HepG2 (cell line): ENCODE results near the gene IFIH1.

Source experiments
- POLR2A ChIP-seq, 2 experiments: IDR thresholded peaks; 2 replicates each; pipeline ENCODE4 v1.6.1; 2011; ENCODE audit warnings: low read depth in 2 of 2, low read length in 2 of 2, mild to moderate bottlenecking in 1 of 2, moderate library complexity in 1 of 2; ENCODE audit not compliant: insufficient read depth in 1 of 2
- RBAK ChIP-seq: sonication (generic); formaldehyde crosslinking; IDR thresholded peaks from 2 replicates; pipeline ENCODE4 v1.5.1; 2020; ENCODE audit warnings: mild to moderate bottlenecking, missing genetic modification reagents
- ZNF792 ChIP-seq: IDR thresholded peaks from 2 replicates; pipeline ENCODE4 v1.6.1; 2016
- ZNF891 ChIP-seq: sonication (generic); formaldehyde crosslinking; IDR thresholded peaks from 2 replicates; pipeline ENCODE4 v1.5.0; 2020; ENCODE audit warnings: mild to moderate bottlenecking, missing genetic modification reagents

- TF ChIP-seq ZNF891 (CRISPR knock-in tag) (no peak), POLR2A (IDR thresholded peaks at IDR 0.05; ENCODE audit: insufficient read depth in 1 of 2, low read depth in 2 of 2, low read length in 2 of 2) (no peak), RBAK (CRISPR knock-in tag) (no peak), ZNF792 (CRISPR knock-in tag) (no peak)
Measured at GRCh38 chr2:162295009-162295408, 23.5 kb downstream of the IFIH1 start.
